Stimulated activated CD4-positive, alpha-beta T cell treated with anti-CD3 and anti-CD28 coated beads, TNF-alpha, amount 100 ng/mL, for 1 hour (primary cell): ENCODE data around the gene GPC6.
"Not testable (repeated sequence)": the region's sequence is repeated elsewhere in the genome, so short reads cannot be mapped to it uniquely, and the experiment has no call there.

Experiments
- DNase-seq, 3 donors: peaks; one replicate each; pipeline ENCODE4 v3.0.0-alpha.2; 2020; ENCODE audit warnings: low read depth in 3 of 3, low spot score in 1 of 3

The GPC6 gene

GRCh38 chr13:94186470-94186869 lies 959.9 kb downstream of the GPC6 start:
- no peak for DNase-seq

GRCh38 chr13:94188201-94188854 lies 961.7 kb downstream of the GPC6 start:
- no peak for DNase-seq

- DNase-seq = no peak
Measured at GRCh38 chr13:94192431-94192975, 965.9 kb downstream of the GPC6 start.

- DNase-seq = no peak
Measured at GRCh38 chr13:94195715-94196114, 969.1 kb downstream of the GPC6 start.

- no peak for DNase-seq
Measured at GRCh38 chr13:94196413-94196812, 969.8 kb downstream of the GPC6 start.

- no peak for DNase-seq
Measured at GRCh38 chr13:94198681-94199080, 972.1 kb downstream of the GPC6 start.

GRCh38 chr13:94199135-94199534 lies 972.5 kb downstream of the GPC6 start:
- DNase-seq = no peak

DNA sequence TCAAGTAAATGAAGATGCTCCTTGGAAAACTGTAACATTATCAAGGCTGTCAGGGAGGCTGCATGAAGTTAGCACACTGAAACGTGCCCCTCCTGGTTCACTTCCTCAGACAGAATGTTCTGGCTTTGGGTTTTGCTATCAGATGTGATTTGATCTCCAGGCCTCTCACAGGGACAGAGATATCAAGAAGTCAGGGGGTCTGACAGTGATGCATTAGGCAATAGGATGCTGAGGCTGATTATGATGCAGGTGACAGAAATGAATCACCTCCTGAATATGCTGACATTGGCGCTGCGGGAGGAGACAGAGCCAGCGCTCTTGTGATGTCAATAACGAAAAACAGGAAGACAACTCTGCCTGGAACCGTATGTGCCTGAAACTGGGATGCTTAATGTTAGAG lies 974.4 kb downstream of the GPC6 start:
- DNase-seq = no peak

GRCh38 chr13:94204163-94204562 lies 977.6 kb downstream of the GPC6 start:
- no peak for DNase-seq

DNA sequence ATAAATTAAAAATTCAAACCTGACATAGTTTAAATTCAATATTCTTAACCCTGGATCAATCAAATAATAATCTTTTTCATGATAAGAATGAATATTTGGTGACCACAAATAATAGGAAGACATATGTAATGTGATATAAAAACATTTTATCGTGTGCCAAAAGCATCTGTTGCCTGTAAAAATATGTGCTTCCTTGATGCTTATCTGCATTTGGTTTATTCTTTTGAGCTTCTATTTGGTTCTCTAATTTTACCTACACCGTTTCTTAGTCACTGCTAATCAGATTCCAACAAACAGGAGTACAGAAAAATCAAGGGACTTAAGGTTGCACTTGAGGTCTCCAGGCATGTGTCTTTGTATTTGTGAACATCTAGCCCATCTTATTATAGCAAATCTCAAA lies 978.3 kb downstream of the GPC6 start:
- DNase-seq = no peak

DNA sequence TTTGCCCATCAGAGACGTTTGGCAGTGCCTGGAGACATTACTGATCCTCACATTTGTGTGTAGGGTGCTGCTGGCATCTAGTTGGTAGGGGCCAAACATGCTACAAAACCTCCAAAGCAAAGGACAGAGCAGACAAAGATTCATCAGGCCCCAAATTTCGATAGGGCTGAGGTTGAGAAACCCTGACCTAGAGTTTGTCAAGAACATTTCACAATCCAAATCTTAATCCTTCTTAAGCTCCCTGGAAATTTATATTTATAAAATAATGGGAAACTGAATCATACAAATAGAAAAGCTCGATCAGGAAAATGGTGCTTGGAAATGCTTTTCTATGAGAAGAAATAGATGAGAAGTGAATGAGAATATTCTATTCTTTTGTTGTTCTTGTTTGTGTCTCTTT lies 979.3 kb downstream of the GPC6 start:
- DNase-seq = no peak

DNA sequence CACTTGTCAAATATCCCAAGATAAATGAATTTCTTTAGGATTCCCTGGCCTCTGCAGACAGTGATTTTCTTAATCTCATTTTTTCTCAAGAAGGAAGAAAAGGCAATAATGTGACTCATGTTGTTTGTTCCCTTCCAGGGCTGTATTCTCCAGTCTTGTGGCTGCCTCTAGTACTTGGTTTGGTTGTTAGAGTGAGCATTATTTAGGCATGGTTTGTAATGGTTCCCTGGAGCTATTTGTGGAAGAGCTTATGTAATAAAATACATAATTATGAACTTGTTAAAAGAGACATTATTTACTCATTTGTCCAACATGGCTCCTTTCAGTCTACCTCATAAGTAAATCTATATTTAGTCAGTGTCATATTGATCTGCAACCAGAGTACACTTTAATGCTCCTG lies 982.5 kb downstream of the GPC6 start:
- no peak for DNase-seq

DNA sequence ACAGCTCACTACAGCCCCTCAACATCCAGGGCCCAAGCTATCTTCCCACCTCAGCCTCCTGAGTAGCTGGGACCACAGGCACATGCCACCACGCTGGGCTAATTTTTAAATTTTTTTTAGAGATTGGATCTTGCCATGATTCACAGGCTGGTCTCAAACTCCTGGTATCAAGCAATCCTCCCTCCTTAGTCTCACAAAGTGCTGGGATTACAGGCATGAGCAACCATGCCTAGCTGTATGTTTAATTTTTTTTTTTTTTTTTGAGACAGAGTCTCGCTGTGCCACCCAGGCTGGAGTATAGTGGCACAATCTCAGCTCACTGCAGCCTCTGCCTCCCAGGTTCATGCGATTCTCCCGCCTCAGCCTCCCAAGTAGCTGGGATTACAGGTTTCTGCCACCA lies 983.3 kb downstream of the GPC6 start:
- not testable (repeated sequence) for DNase-seq

- DNase-seq = no peak
Measured at GRCh38 chr13:94210816-94211215, 984.2 kb downstream of the GPC6 start.

GRCh38 chr13:94212196-94212595 lies 985.6 kb downstream of the GPC6 start:
- no peak for DNase-seq

GRCh38 chr13:94214121-94214520 lies 987.5 kb downstream of the GPC6 start:
- DNase-seq = no peak

DNA sequence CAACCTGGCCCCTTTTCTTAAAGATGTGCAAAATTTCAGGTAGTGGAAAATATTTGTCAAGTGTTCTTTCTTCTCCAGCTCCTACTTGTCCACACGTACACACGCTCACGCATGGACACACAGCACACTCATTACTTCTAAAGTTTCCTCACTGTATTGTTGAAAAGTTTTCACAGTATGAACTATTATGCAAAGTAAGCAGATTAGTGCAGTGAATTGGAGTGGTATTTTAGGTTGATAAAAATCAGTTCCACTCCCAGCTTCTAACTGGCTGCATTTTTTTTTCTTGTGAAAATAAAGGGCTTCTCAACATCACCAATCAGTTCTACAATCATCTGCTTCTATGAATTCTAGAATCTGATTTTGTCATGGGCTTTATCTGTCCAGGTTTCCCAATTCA lies 988.4 kb downstream of the GPC6 start:
- DNase-seq = no peak

DNA sequence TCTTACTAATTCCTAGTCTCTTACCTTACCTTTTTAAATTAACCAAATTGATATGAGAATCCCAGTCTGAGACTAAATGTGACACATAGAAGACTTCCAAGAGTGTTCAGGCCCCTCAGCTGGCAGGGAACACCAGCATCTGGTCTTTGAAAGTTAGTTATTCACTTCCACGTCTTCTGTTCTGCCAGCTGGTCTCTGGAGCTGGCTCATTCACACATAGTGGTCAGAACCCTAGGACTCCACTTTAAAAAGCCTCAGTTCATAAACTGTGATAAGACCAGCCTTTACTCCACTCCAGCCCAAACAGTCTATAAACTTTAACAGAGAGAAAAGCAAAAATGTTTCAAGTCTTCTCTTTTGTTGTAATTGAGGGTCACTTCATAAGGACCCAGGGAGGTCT lies 989.9 kb downstream of the GPC6 start:
- DNase-seq = no peak

DNA sequence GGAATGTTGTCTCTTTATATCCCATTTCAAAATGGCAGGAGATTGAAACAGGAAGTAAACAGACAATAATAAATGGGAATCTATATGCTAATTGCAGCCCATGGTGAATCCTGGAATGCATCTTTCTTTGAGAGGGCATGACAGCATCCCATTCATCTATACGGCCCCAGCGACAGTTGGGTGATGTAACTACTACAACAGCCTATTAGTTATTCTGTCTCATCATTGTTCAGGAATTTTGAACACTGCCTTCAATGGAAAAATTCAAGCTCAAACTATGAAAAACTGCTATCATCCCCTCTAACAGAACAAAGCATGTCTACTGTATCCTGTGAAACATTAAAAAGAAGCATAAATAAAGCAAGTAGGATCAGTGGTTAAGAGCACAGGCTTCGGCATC lies 990.8 kb downstream of the GPC6 start:
- DNase-seq = no peak

DNA sequence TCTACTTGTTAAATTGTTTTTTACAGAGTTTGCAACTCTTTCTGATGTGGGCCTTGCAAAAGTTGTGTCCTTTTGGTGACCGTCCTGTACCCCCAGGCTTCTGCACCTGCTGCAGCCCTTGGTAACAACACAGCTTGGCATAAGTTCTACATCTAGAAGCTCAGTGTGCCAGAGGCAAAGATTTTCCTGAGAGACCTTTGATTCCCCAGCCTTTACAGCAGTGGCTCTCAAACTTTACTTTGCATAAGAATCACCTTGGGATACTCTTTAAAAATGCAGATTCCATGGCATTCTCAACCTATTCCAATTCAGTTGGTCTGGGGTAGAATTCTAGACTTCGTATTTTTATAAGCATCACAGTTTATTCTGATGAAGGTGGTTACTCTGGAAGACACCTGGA lies 991.9 kb downstream of the GPC6 start:
- no peak for DNase-seq

DNA sequence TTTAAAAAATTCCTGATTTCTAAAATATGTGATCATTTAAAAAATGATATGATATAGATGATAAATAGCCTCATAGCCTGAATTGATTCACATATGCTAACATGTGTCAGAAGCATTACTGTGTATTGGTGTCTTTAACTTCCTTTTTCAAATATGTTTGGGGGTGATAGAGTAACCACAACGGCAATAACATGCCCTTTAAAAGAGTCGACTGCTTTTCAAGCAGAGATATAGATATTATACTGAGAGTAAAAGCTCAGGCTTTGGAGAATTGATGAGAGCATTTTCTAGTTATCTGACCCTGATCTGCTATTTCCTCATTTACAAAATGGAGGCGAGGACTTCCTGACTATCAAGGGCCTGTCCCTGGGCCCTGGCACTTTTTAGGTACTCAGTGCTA lies 992.3 kb downstream of the GPC6 start:
- DNase-seq = no peak

- DNase-seq = no peak
Measured at GRCh38 chr13:94224670-94225069, 998.1 kb downstream of the GPC6 start.

GRCh38 chr13:94227255-94227879 lies 1000.8 kb downstream of the GPC6 start:
- no peak for DNase-seq
